H1 (cell line): ENCODE data around the gene PPP1R10. TPM values are rescaled to one million over a fixed set of nuclear protein-coding genes. Genes with fewer than 3 reads are reported as not detected.

Source experiments
- CTCF ChIA-PET: fragments of 300-600 bp; sonication (Branson Sonifier 250); formaldehyde crosslinking; loops from one replicate; lab custom pipeline; 2021; ENCODE audit not compliant: partially characterized antibody; lab: Charles Lee
- POLR2A ChIA-PET: fragments of 300-600 bp; sonication (Branson Sonifier 250); formaldehyde crosslinking; loops from one replicate; lab custom pipeline; 2021; ENCODE audit warnings: inconsistent platforms; ENCODE audit not compliant: partially characterized antibody; lab: Charles Lee
- DNase-seq, 2 experiments: peaks; one replicate each; pipeline versions ENCODE4 v3.0.0 to v3.0.0-alpha.2; 2010 to 2022; ENCODE audit warnings: low spot score in 2 of 2, low read depth in 1 of 2, mixed read lengths in 1 of 2
- FAIRE-seq: peaks from 2 replicates; lab custom pipeline; 2011; peaks lifted over from hg19 to GRCh38; lab: Jason Lieb, UNC
- H2AFZ ChIP-seq: 2 replicates; pipeline ENCODE4 v1.8.1; 2012; ENCODE audit warnings: low read length, inconsistent platforms
- H2AK5ac ChIP-seq: 2 replicates; pipeline ENCODE4 v1.6.1; 2013; ENCODE audit warnings: low read depth, low read length
- H2BK120ac ChIP-seq: replicated peaks from 2 replicates; pipeline ENCODE3; 2013; ENCODE audit warnings: low read depth, low read length, inconsistent platforms
- H2BK12ac ChIP-seq: 2 replicates; pipeline ENCODE4 v1.6.1; 2013; ENCODE audit warnings: low read depth, low read length
- H2BK15ac ChIP-seq: 2 replicates; pipeline ENCODE4 v1.6.1; 2013; ENCODE audit warnings: low read length
- H2BK20ac ChIP-seq: 2 replicates; pipeline ENCODE4 v1.6.1; 2013; ENCODE audit warnings: low read length
- H2BK5ac ChIP-seq: 2 replicates; pipeline ENCODE4 v1.6.1; 2013; ENCODE audit warnings: low read depth, low read length
- H3K14ac ChIP-seq: 2 replicates; pipeline ENCODE4 v1.6.1; 2013; ENCODE audit warnings: inconsistent platforms; ENCODE audit not compliant: insufficient read length
- H3K18ac ChIP-seq: 2 replicates; pipeline ENCODE4 v1.6.1; 2013; ENCODE audit warnings: low read length; ENCODE audit errors: extremely low read depth
- H3K23ac ChIP-seq: 2 replicates; pipeline ENCODE4 v1.6.1; 2013; ENCODE audit warnings: inconsistent platforms; ENCODE audit not compliant: insufficient read length
- H3K23me2 ChIP-seq: 2 replicates; pipeline ENCODE4 v1.6.1; 2013; ENCODE audit warnings: low read depth, low read length
- H3K27ac ChIP-seq: 2 replicates; pipeline ENCODE4 v1.6.1; 2011; ENCODE audit warnings: low read depth, low read length, inconsistent platforms
- H3K27me3 ChIP-seq, 4 experiments: replicated peaks in 1 of 4; 1 replicate in 1 of 4; 2 replicates in 3 of 4; pipeline versions ENCODE4 v1.6.1 to v1.8.1; 2011 to 2013; ENCODE audit warnings: low read length in 3 of 4, mild to moderate bottlenecking in 3 of 4, inconsistent platforms in 2 of 4, mixed read lengths in 2 of 4, moderate library complexity in 1 of 4; ENCODE audit not compliant: control insufficient read depth in 3 of 4, insufficient read depth in 3 of 4; ENCODE audit errors: extremely low read depth in 1 of 4
- H3K36me3 ChIP-seq, 4 experiments: 2 replicates each; pipeline versions ENCODE4 v1.6.1 to v1.8.1; 2011 to 2013; ENCODE audit warnings: mild to moderate bottlenecking in 4 of 4, low read length in 3 of 4, moderate library complexity in 2 of 4, control low read depth in 1 of 4, inconsistent platforms in 1 of 4; ENCODE audit not compliant: insufficient read depth in 4 of 4, control insufficient read depth in 2 of 4
- H3K4ac ChIP-seq: replicated peaks from 2 replicates; pipeline ENCODE3; 2013; ENCODE audit warnings: low read length, low read depth, mixed read lengths, inconsistent platforms; ENCODE audit not compliant: insufficient read length
- H3K4me1 ChIP-seq, 4 experiments: replicated peaks in 1 of 4; 1 replicate in 1 of 4; 2 replicates in 3 of 4; pipeline versions ENCODE4 v1.6.1 to v1.8.1; 2011 to 2013; ENCODE audit warnings: low read length in 3 of 4, inconsistent platforms in 2 of 4, mixed read lengths in 1 of 4; ENCODE audit not compliant: insufficient read depth in 4 of 4, control insufficient read depth in 3 of 4
- H3K4me2 ChIP-seq, 2 experiments: 2 replicates each; pipeline versions ENCODE4 v1.6.1 to v1.8.1; 2011 to 2013; ENCODE audit warnings: low read depth in 2 of 2, low read length in 2 of 2, control low read depth in 1 of 2, inconsistent platforms in 1 of 2, mild to moderate bottlenecking in 1 of 2; ENCODE audit not compliant: insufficient read depth in 1 of 2
- H3K4me3 ChIP-seq, 4 experiments: fragments of 200-600, 300-600 bp in 1 of 4; sonication (generic), shearing (Covaris generic), sonication (Bioruptor Twin) in 1 of 4; 2 replicates each; pipeline versions ENCODE4 v1.5.1 to v1.8.1; 2011 to 2016; ENCODE audit warnings: low read length in 4 of 4, low read depth in 3 of 4, control low read depth in 2 of 4, inconsistent platforms in 2 of 4, mild to moderate bottlenecking in 2 of 4, mixed read lengths in 1 of 4, moderate library complexity in 1 of 4; ENCODE audit not compliant: insufficient read depth in 2 of 4; ENCODE audit errors: extremely low read depth in 1 of 4
- H3K56ac ChIP-seq: replicated peaks from 2 replicates; pipeline ENCODE3; 2013; ENCODE audit warnings: low read depth, mild to moderate bottlenecking, mixed read lengths, low read length, inconsistent platforms; ENCODE audit not compliant: insufficient read length
- H3K79me1 ChIP-seq: 2 replicates; pipeline ENCODE4 v1.6.1; 2013; ENCODE audit warnings: low read depth, low read length, control low read depth
- H3K79me2 ChIP-seq, 2 experiments: 2 replicates each; pipeline versions ENCODE4 v1.6.1 to v1.8.1; 2012 to 2013; ENCODE audit warnings: low read length in 2 of 2, mild to moderate bottlenecking in 2 of 2, inconsistent platforms in 1 of 2; ENCODE audit not compliant: insufficient read depth in 2 of 2, control insufficient read depth in 1 of 2
- H3K9ac ChIP-seq, 4 experiments: replicated peaks in 1 of 4; 1 replicate in 1 of 4; 2 replicates in 3 of 4; pipeline versions ENCODE4 v1.6.1 to v1.8.1; 2011 to 2013; ENCODE audit warnings: low read depth in 3 of 4, low read length in 3 of 4, control low read depth in 2 of 4, mild to moderate bottlenecking in 2 of 4, moderate library complexity in 2 of 4, inconsistent platforms in 1 of 4; ENCODE audit errors: extremely low read depth in 1 of 4
- H3K9me3 ChIP-seq, 2 experiments: 2 replicates each; pipeline versions ENCODE4 v1.6.1 to v1.8.1; 2012 to 2013; ENCODE audit warnings: mild to moderate bottlenecking in 2 of 2, moderate library complexity in 2 of 2, control low read depth in 1 of 2, inconsistent platforms in 1 of 2, low read depth in 1 of 2, low read length in 1 of 2, mixed read lengths in 1 of 2; ENCODE audit not compliant: insufficient read depth in 2 of 2
- H4K20me1 ChIP-seq, 2 experiments: replicated peaks in 1 of 2; 2 replicates each; pipeline versions ENCODE3 to v1.8.1; 2011 to 2013; ENCODE audit warnings: inconsistent platforms in 2 of 2, low read length in 2 of 2, mild to moderate bottlenecking in 1 of 2; ENCODE audit not compliant: insufficient read depth in 2 of 2, control insufficient read depth in 1 of 2
- H4K5ac ChIP-seq: 2 replicates; pipeline ENCODE4 v1.6.1; 2013; ENCODE audit warnings: low read length, low read depth, mixed read lengths, inconsistent platforms; ENCODE audit not compliant: insufficient read length
- H4K8ac ChIP-seq: 2 replicates; pipeline ENCODE4 v1.8.0; 2013; ENCODE audit warnings: mild to moderate bottlenecking, moderate library complexity, low read length, inconsistent platforms; ENCODE audit not compliant: insufficient read depth; ENCODE audit errors: extremely low read depth
- H4K91ac ChIP-seq: replicated peaks from 2 replicates; pipeline ENCODE3; 2013; ENCODE audit warnings: low read length, mixed read lengths, inconsistent platforms; ENCODE audit not compliant: insufficient read length
- E2F6 ChIP-seq: IDR thresholded peaks from 2 replicates; pipeline ENCODE4 v1.6.1; 2012; ENCODE audit warnings: inconsistent platforms
- EZH2 ChIP-seq: fragments of 200-600 bp; sonication (generic); IDR thresholded peaks from 2 replicates; pipeline ENCODE4 v1.7.1; 2012; ENCODE audit warnings: low read depth, mild to moderate bottlenecking, moderate library complexity, low read length, inconsistent platforms; ENCODE audit not compliant: severe bottlenecking
- HDAC2 ChIP-seq, 2 experiments: fragments of 300-600 bp in 1 of 2; sonication (generic) in 1 of 2; IDR thresholded peaks; 2 replicates each; pipeline ENCODE4 v1.6.1; 2011 to 2012; ENCODE audit warnings: low read depth in 2 of 2, low read length in 2 of 2, mild to moderate bottlenecking in 2 of 2, moderate library complexity in 2 of 2, borderline replicate concordance in 1 of 2, inconsistent platforms in 1 of 2
- ZNF274 ChIP-seq: IDR thresholded peaks from 2 replicates; pipeline ENCODE4 v1.7.0; 2012; ENCODE audit warnings: low read length, borderline replicate concordance; ENCODE audit errors: extremely low read depth
- WGBS, 2 experiments: shearing (Covaris generic) in 1 of 2; methylation state at CpG; one replicate each; pipeline versions ENCODE4 v1.1.6 to v1.1.7; 2013 to 2015; ENCODE audit warnings: low lambda C conversion rate in 2 of 2, mixed read lengths in 2 of 2, inconsistent platforms in 1 of 2, low coverage in 1 of 2, missing lambda C conversion rate in 1 of 2; ENCODE audit not compliant: insufficient replicate concordance in 2 of 2, insufficient coverage in 1 of 2, insufficient read length in 1 of 2; ENCODE audit errors: extremely low coverage in 1 of 2, missing lambda C conversion rate in 1 of 2; 5-methylcytosine and 5-hydroxymethylcytosine counted together
- polyA plus RNA-seq, 7 experiments: library from polyadenylated mRNA; depleted of rRNA in 3 of 7; stranded (reverse) in 5 of 7; unstranded in 2 of 7; fragments of >200 nt in 5 of 7; fragments of 200-250 nt in 2 of 7; gene quantifications; 1 replicate in 5 of 7; 2 replicates in 1 of 7; 4 replicates in 1 of 7; pipeline versions ENCODE4 v1.2.1 to v1.2.3, GENCODE V29; 2011 to 2013; ENCODE audit warnings: missing spikeins in 2 of 7, mixed read lengths in 2 of 7
- total RNA-seq: library from RNA; stranded (reverse); fragmentation: NEBNext Ultra II Directional; extraction: Animal tissue kit (Norgen Biotek cat#: 25700); gene quantifications from 2 replicates; pipeline ENCODE4 v1.2.1, GENCODE V29; 2021

The PPP1R10 gene
- total and polyA plus RNA-seq, 2 of the 8 experiments (the other 6 are each of a cell fraction or from before 2014, with no cell fraction given), result 23.9 to 89.1 TPM

DNA sequence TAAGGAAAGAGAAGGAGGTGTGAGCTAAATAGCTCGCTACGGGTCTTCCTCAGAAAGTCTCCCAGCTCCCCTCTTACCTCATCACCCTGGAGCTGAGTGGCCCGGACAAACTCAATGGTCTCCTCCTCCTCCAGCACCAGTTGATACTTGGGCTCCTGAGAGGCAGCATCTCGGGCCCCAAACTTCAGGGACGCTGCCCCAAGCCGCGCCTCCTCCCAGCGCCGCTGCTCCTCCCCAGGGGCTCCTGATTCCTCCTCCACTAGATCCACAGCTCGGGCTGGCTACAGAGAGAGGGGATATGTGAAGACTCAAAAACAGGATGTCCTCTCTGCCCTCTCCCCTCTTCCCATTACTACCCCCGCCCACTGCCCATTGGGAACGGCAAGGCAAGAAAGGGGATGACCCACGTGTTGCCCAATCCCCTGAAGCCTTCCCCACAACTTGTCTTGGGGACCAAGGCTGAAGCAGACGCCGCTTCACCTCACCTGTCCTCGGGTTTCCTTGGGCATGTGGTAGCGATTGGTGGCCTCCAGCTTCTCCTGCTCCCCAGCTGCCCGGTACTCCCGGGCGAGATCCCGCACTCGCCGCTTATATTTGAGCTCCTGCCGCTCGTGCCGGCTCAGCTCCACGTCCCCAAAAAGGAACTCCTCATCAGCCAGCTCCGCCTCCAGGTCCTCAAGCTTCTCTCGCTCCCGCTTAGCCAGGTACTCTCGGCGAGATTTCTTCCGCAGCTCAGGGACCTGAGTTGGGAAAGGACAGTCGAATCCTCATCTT lies 48.1 kb upstream of the PPP1R10 start:
- Histone ChIP-seq H3K27me3 (no peaks in the 10 kb centered on the region), H3K79me2 (no peaks in the 10 kb centered on the region), H3K9me3 (no peaks in the 10 kb centered on the region), H3K79me1 (no peaks in the 10 kb centered on the region), H4K5ac (no peak overlapping the region), H4K20me1 (no peaks in the 10 kb centered on the region), H3K56ac (no peak overlapping the region), H3K23me2 (no peaks in the 10 kb centered on the region), H2BK12ac (no peak overlapping the region), H2BK5ac (no peak overlapping the region), H2BK120ac (no peak overlapping the region), H4K8ac (0 out of 2 replicates have a peak overlapping the region, but pooled peaks have one; percentile 57), H3K14ac (no peak overlapping the region), H3K4me2 (no peak overlapping the region), H2BK15ac (no peak overlapping the region), H3K4me3 (no peak overlapping the region), H2AFZ (no peak overlapping the region), H3K18ac (no peak overlapping the region), H3K23ac (no peak overlapping the region), H2AK5ac (no peak overlapping the region), H2BK20ac (no peak overlapping the region), H4K91ac (no peak overlapping the region), H3K9ac (no peak overlapping the region), H3K27ac (no peak overlapping the region), H3K36me3 (peaks cover 14 to 42% (median 35%) of the 10 kb centered on the region in 4 experiments), H3K4ac (no peak overlapping the region), H3K4me1 (no peaks in the 10 kb centered on the region)
- ChIA-PET POLR2A (interaction anchor here (0.6 to 8.1 kb wide), 12 partner anchors 12 to 1722 kb away, joined by 3 to 50 read pairs (median 3); partner anchors contain the start of genes ATAT1 and FLOT1), CTCF (interaction anchor here (0.6 to 1.8 kb wide), 10 partner anchors 7 to 422 kb away, joined by 3 to 7 read pairs (median 4); partner anchors contain the start of gene DHX16)
- WGBS, 2 experiments, result 95% methylated on average over 32 of the region's 34 CpGs; no CpG with 5 or more reads in 1 of the 2 experiments
- DNase-seq, result no peak
- TF ChIP-seq E2F6 (no peak), EZH2 (no peak), ZNF274 (no peak), HDAC2 (IDR thresholded peaks at IDR 0.05; ENCODE audit: borderline replicate concordance in 1 of 2, low read depth in 2 of 2, low read length in 2 of 2) (no peak)
- no peak for FAIRE-seq
